CD1c-positive myeloid dendritic cell (primary cell): ENCODE results near the gene CCDC110.

Source experiments
- DNase-seq: peaks from one replicate; pipeline ENCODE4 v3.0.0-alpha.2; 2016; ENCODE audit errors: extremely low spot score

The CCDC110 gene

GRCh38 chr4:185421366-185422124 lies 50.0 kb downstream of the CCDC110 start:
- no peak for DNase-seq

GRCh38 chr4:185416955-185417354 lies 54.6 kb downstream of the CCDC110 start:
- DNase-seq: no peak

- no peak for DNase-seq
Measured at GRCh38 chr4:185412412-185412811, 59.1 kb downstream of the CCDC110 start.

GRCh38 chr4:185411849-185412248 lies 59.7 kb downstream of the CCDC110 start:
- DNase-seq: peak; percentile 68

GRCh38 chr4:185408432-185408831 lies 63.1 kb downstream of the CCDC110 start:
- no peak for DNase-seq

GRCh38 chr4:185405296-185405999 lies 66.1 kb downstream of the CCDC110 start:
- DNase-seq: peak; percentile 72

GRCh38 chr4:185404031-185404430 lies 67.5 kb downstream of the CCDC110 start:
- DNase-seq: no peak

GRCh38 chr4:185399466-185399865 lies 72.1 kb downstream of the CCDC110 start:
- no peak for DNase-seq

GRCh38 chr4:185398618-185399017 lies 72.9 kb downstream of the CCDC110 start:
- DNase-seq: peak; percentile 74

- DNase-seq: no peak
Measured at GRCh38 chr4:185396724-185397385, 74.7 kb downstream of the CCDC110 start, which contains the start of gene ANKRD37. Gene ANKRD37 (plus strand): TSS chr4:185396841. CDS start chr4:185396924, 83 bp downstream.

- DNase-seq: peak; percentile 99
Measured at GRCh38 chr4:185395956-185396723, 75.4 kb downstream of the CCDC110 start.

- peak; percentile 15 for DNase-seq
Measured at GRCh38 chr4:185395238-185395955, 76.1 kb downstream of the CCDC110 start, which contains the start of gene LRP2BP. Gene LRP2BP (minus strand): TSS chr4:185395924. CDS start chr4:185378186, 17,738 bp downstream.
